ENCODE results near the gene SPATA6L.
"Not testable (repeated sequence)": the region's sequence is repeated elsewhere in the genome, so short reads cannot be mapped to it uniquely, and the experiment has no call there.

SPATA6L gene

DNA sequence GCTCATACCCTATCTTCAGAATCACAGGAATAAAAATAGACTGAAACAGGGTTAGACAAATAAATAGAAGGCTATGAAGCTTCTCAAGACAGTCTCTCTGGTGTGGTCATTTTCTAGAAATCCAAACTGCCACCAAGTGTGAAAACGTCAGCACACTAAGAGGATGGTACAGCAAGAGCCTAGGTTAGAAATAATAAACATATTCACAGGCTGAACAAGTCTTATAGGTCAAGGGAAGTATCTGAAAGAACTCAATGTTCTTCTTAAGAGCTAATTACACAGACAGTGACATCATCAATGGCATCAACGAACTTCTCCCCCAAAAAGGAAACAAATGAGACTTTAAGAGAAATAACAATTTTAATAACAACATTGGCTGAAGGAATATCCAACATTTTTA, 26.9 kb downstream of the SPATA6L start:
- no peak overlapping the region for H3K9ac ChIP-seq (ENCODE audit: low read depth, low read length)
- no peaks in the 10 kb centered on the region for H3K36me3 ChIP-seq (ENCODE audit: insufficient read depth, low read length)
- H3K9me3 ChIP-seq (ENCODE audit: control insufficient read depth, insufficient read depth, low read length) = no peaks in the 10 kb centered on the region
- H3K4me1 ChIP-seq (ENCODE audit: insufficient read depth, low read length) = no peaks in the 10 kb centered on the region; the same call in 1 of the 2 replicates

DNA sequence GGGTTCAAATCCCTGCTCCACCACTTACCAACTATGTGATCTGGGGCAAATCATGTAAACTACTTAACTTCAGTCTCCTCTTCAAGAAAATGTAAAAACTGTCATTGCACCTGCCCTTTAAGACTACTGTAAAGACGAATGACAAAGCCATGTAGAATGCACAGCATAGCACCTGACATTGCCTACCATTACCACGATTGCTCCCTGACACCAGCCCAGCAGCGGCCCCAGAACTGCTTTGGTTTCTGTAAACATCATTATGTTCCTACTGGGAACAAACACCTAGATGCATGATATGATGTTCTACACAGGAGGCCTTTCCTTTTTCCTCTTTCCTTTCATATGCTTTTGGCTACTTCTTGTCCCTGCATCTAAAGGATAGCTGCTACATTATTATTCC, 27.3 kb downstream of the SPATA6L start:
- Histone ChIP-seq H3K9me3 (ENCODE audit: control insufficient read depth, insufficient read depth, low read length) (no peaks in the 10 kb centered on the region), H3K4me1 (ENCODE audit: insufficient read depth, low read length) (no peaks in the 10 kb centered on the region; the same call in 1 of the 2 replicates), H3K9ac (ENCODE audit: low read depth, low read length) (no peak overlapping the region), H3K36me3 (ENCODE audit: insufficient read depth, low read length) (no peaks in the 10 kb centered on the region)

DNA sequence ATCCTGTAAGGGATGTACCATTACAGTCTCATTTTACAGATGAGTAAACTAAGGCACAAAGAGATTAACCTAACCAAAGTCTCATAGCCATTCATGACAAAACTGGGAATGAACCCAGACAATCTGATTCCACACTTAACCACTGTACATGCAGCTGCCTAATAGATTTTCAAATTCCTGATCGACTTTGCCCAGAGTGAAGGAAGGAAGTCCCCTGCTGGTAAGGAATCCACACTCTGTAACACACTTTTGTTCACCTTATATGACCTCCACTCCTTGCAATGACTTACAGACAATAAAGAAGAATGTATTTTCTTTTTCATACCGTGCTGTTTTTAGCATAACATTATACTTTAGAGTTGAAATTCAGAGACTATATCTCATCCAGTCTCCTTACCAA, 35.4 kb downstream of the SPATA6L start:
- Histone ChIP-seq H3K9me3 (ENCODE audit: control insufficient read depth, insufficient read depth, low read length) (no peaks in the 10 kb centered on the region), H3K36me3 (ENCODE audit: insufficient read depth, low read length) (no peaks in the 10 kb centered on the region), H3K9ac (ENCODE audit: low read depth, low read length) (no peak overlapping the region), H3K4me1 (ENCODE audit: insufficient read depth, low read length) (peaks cover 14% of the 10 kb centered on the region)

GRCh38 chr9:4622016-4622415, 44.3 kb downstream of the SPATA6L start:
- H3K4me1 ChIP-seq (ENCODE audit: insufficient read depth, low read length) = peaks cover 47% of the 10 kb centered on the region
- H3K9me3 ChIP-seq (ENCODE audit: control insufficient read depth, insufficient read depth, low read length) = no peaks in the 10 kb centered on the region
- no peak overlapping the region for H3K9ac ChIP-seq (ENCODE audit: low read depth, low read length)
- no peaks in the 10 kb centered on the region for H3K36me3 ChIP-seq (ENCODE audit: insufficient read depth, low read length)

GRCh38 chr9:4620881-4621555, 45.3 kb downstream of the SPATA6L start:
- Histone ChIP-seq H3K4me1 (ENCODE audit: insufficient read depth, low read length) (peaks cover 45% of the 10 kb centered on the region), H3K9me3 (ENCODE audit: control insufficient read depth, insufficient read depth, low read length) (no peaks in the 10 kb centered on the region), H3K36me3 (ENCODE audit: insufficient read depth, low read length) (no peaks in the 10 kb centered on the region), H3K9ac (ENCODE audit: low read depth, low read length) (no peak overlapping the region)

DNA sequence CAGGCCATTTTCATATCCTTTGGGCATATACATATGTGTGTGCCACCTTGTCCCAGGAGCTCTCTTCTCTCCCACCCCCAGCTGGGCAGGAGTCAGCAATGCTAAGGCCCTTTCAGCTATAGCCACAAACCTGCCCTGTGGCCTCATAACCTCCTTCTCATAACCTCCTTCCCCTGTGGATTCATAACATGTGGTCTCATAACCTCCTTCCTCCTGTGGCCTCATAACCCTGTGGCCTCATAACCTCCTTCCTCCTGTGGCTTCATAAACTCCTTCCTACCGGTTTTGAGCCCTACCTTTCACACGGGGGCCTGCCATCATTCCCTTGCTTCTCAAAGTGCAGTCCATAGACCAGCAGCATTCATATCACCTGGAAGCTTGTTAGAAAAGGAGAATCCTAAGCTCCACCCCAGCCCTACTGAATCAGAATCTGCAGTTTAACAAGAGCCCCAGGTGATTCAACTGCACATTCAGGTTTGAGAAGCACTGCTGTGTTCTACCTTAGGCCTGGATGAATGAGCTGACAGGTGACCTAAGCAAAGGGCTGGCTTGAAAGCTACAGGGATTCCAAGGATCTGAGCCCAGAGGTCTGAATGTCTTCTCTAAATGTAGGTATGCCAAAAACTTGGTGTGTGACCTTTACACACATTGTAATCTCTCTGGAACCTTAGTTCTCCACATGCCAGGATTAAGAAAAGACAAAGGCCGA, 46.1 kb downstream of the SPATA6L start:
- H3K9ac ChIP-seq (ENCODE audit: low read depth, low read length) = no peak overlapping the region
- H3K9me3 ChIP-seq (ENCODE audit: control insufficient read depth, insufficient read depth, low read length) = no peaks in the 10 kb centered on the region
- peaks cover 47% of the 10 kb centered on the region for H3K4me1 ChIP-seq (ENCODE audit: insufficient read depth, low read length)
- no peaks in the 10 kb centered on the region for H3K36me3 ChIP-seq (ENCODE audit: insufficient read depth, low read length)

DNA sequence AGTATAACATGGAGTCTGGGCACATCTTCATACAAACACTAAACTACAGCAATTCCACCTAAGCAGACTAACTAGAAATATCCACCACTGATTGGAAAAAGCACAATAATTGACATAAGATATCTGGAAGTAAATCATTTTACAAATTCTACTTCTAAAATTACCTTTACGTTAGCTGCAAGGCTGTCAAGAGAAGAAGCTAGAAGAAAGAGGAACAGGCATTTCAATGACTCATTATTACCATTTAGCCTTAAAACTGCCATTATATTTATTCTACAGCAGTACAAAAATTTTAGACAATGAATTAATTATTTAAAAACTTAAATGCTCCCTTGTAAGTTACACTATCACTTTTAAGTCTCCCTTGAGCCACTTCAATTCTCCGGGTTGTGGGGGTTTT, 47.6 kb downstream of the SPATA6L start:
- Histone ChIP-seq H3K36me3 (ENCODE audit: insufficient read depth, low read length) (no peaks in the 10 kb centered on the region), H3K9ac (ENCODE audit: low read depth, low read length) (no peak overlapping the region), H3K9me3 (ENCODE audit: control insufficient read depth, insufficient read depth, low read length) (no peaks in the 10 kb centered on the region), H3K4me1 (ENCODE audit: insufficient read depth, low read length) (peaks cover 48% of the 10 kb centered on the region)

DNA sequence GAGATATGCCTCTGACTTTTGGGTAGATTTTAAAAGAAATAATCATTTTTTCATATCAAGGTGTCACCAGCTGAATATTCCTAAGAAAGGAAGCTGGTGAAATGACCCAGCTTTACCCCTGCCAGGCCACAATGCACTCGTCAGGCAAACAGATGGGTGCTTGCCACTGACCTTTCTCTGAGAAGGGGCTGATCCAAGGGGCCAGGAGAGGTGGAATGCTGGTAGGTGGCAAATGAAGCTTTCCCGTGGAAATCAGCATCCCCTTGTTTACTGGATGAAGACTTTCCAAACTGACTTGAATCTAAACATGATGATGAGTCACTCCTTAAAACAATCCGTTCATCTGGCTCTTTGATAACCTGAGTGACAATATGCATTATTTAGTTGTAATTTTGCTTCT, 48.5 kb downstream of the SPATA6L start:
- Histone ChIP-seq H3K9me3 (ENCODE audit: control insufficient read depth, insufficient read depth, low read length) (no peaks in the 10 kb centered on the region), H3K9ac (ENCODE audit: low read depth, low read length) (no peak overlapping the region), H3K4me1 (ENCODE audit: insufficient read depth, low read length) (peaks cover 48% of the 10 kb centered on the region), H3K36me3 (ENCODE audit: insufficient read depth, low read length) (no peaks in the 10 kb centered on the region)

DNA sequence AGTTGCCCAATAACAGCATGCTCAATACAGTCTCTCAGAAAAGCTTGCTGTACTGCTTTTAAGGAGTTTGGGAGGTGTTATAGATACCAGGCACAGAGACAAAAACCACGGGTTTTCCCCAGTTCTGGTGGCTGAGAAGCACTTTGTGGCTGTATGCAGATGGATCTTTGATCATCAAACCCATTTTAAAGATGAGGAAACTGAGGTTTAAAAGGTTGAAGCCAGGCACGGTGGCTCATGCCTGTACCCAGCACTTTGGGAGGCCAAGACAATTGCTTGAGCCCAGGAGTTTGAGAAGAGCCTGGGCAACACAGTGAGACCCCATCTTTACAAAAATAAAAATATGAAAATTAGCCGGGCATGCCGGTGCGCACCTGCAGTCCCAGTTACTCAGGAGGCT, 50.5 kb downstream of the SPATA6L start:
- H3K4me1 ChIP-seq (ENCODE audit: insufficient read depth, low read length) = peaks cover 33% of the 10 kb centered on the region
- H3K9me3 ChIP-seq (ENCODE audit: control insufficient read depth, insufficient read depth, low read length) = no peaks in the 10 kb centered on the region
- H3K9ac ChIP-seq (ENCODE audit: low read depth, low read length) = no peak overlapping the region
- no peaks in the 10 kb centered on the region for H3K36me3 ChIP-seq (ENCODE audit: insufficient read depth, low read length)

GRCh38 chr9:4615251-4615650, 51.0 kb downstream of the SPATA6L start:
- H3K9ac ChIP-seq (ENCODE audit: low read depth, low read length) = no peak overlapping the region

GRCh38 chr9:4614627-4615026, 51.7 kb downstream of the SPATA6L start:
- H3K9ac ChIP-seq (ENCODE audit: low read depth, low read length) = no peak overlapping the region
- no peaks in the 10 kb centered on the region for H3K9me3 ChIP-seq (ENCODE audit: control insufficient read depth, insufficient read depth, low read length)
- H3K36me3 ChIP-seq (ENCODE audit: insufficient read depth, low read length) = no peaks in the 10 kb centered on the region
- peaks cover 23% of the 10 kb centered on the region for H3K4me1 ChIP-seq (ENCODE audit: insufficient read depth, low read length)

More at GRCh38 chr9:4615251-4615650, 51.0 kb downstream of the SPATA6L start:
- H3K9me3 ChIP-seq (ENCODE audit: control insufficient read depth, insufficient read depth, low read length) = no peaks in the 10 kb centered on the region
- H3K36me3 ChIP-seq (ENCODE audit: insufficient read depth, low read length) = no peaks in the 10 kb centered on the region
- H3K4me1 ChIP-seq (ENCODE audit: insufficient read depth, low read length) = peaks cover 28% of the 10 kb centered on the region

- H3K36me3 ChIP-seq (ENCODE audit: insufficient read depth, low read length); H3K4me1 ChIP-seq (ENCODE audit: insufficient read depth, low read length); H3K9me3 ChIP-seq (ENCODE audit: control insufficient read depth, insufficient read depth, low read length): not testable (repeated sequence)
- peak overlapping the region; percentile 53; the same call in 1 of the 2 replicates for H3K9ac ChIP-seq (ENCODE audit: low read depth, low read length)
Observed at GRCh38 chr9:4606033-4606432, 60.2 kb downstream of the SPATA6L start.

GRCh38 chr9:4604678-4605095, 61.6 kb downstream of the SPATA6L start:
- Histone ChIP-seq H3K9me3 (ENCODE audit: control insufficient read depth, insufficient read depth, low read length) (no peaks in the 10 kb centered on the region), H3K36me3 (ENCODE audit: insufficient read depth, low read length) (no peaks in the 10 kb centered on the region), H3K4me1 (ENCODE audit: insufficient read depth, low read length) (no peaks in the 10 kb centered on the region), H3K9ac (ENCODE audit: low read depth, low read length) (no peak overlapping the region)

- no peaks in the 10 kb centered on the region for H3K4me1 ChIP-seq (ENCODE audit: insufficient read depth, low read length)
- H3K36me3 ChIP-seq (ENCODE audit: insufficient read depth, low read length) = no peaks in the 10 kb centered on the region
- H3K9ac ChIP-seq (ENCODE audit: low read depth, low read length) = no peak overlapping the region
- no peaks in the 10 kb centered on the region for H3K9me3 ChIP-seq (ENCODE audit: control insufficient read depth, insufficient read depth, low read length)
Observed at GRCh38 chr9:4603830-4604229, 62.5 kb downstream of the SPATA6L start.

DNA sequence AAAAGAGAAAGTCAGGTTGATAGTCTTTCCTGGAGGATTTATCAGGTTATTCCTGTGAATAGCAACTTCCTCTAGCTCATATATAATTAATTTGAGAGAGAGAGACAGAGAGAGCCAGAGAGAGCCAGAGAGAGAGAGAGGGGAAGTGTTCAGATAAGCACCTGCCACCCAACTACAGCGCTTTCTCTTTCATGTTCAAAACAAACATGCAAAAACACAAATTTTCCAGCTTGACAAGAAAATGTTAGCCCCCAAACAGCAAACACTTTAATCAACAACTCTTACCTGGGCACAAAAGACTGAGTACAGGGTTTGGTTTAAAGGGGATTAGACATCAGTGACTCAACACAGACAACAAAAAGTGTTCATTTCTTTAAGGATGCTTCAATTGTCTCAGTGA, 65.9 kb downstream of the SPATA6L start:
- Histone ChIP-seq H3K36me3 (ENCODE audit: insufficient read depth, low read length) (no peaks in the 10 kb centered on the region), H3K4me1 (ENCODE audit: insufficient read depth, low read length) (peaks cover 7% of the 10 kb centered on the region), H3K9ac (ENCODE audit: low read depth, low read length) (no peak overlapping the region), H3K9me3 (ENCODE audit: control insufficient read depth, insufficient read depth, low read length) (no peaks in the 10 kb centered on the region)
